ENCODE data around the gene SCAI.
"Not testable (repeated sequence)": the region's sequence is repeated elsewhere in the genome, so short reads cannot be mapped to it uniquely, and the experiment has no call there.

The SCAI gene

DNA sequence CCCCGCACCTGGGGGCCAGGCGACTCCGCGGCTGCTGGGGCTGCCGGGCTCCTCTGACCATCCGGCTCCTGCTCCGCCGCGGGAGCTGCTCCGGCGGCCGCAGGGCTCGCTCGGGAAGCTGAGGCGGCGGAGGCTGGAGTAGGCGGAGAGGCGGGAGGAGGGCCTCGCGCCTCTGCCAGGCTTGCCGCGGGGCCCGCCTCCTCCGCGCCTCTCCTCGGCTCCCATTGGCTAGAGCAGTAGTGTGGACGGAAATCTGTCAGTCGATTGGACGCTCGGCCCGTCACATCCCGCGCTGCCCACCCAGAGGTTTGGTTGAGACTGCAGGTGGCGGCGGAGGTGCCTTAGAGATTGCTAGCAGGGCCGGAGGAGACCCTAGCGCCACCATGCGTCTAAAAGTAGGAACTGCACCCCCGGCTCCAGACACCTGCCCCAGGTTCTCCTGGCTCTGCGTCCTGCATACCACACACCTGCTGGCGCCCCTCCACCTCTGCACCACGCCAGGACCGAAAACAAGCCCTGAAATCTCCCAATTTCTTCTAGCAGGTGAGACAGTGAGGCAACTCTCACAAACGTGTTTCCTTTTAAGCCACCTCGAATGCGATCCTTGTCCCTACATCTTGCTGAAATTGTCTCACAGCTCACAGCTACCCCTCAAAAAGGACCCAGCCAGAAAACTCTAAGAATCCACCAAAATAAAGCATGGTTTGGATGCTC is at the start of gene SCAI:
Gene SCAI (minus strand): TSS at position 152 of the 714 bp plus-strand sequence. CDS start 91 bp downstream, at position 61.
- DNase-seq, result peak; percentile 96

DNA sequence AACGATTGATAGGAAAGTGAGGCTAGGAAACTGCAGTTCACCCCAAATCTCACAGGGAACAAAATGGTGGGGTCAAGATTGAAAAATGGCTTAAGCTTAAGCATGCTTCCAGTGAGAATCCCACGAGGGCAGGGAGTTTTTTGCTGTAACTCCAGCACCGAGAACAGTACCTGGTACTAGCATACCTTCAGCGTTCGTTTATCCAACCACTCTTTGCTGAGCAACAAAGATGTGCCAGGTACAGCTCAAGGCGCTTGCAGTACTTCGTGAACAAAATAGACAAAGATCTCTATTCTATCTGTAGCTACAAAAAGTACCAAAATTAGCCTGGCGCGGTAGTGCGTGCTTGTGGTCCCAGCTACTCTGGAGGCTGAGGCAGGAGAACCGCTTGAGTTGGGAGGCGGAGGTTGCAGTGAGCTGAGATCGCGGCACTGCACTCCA is 47.1 kb upstream of the SCAI start:
- no peak for DNase-seq

DNA sequence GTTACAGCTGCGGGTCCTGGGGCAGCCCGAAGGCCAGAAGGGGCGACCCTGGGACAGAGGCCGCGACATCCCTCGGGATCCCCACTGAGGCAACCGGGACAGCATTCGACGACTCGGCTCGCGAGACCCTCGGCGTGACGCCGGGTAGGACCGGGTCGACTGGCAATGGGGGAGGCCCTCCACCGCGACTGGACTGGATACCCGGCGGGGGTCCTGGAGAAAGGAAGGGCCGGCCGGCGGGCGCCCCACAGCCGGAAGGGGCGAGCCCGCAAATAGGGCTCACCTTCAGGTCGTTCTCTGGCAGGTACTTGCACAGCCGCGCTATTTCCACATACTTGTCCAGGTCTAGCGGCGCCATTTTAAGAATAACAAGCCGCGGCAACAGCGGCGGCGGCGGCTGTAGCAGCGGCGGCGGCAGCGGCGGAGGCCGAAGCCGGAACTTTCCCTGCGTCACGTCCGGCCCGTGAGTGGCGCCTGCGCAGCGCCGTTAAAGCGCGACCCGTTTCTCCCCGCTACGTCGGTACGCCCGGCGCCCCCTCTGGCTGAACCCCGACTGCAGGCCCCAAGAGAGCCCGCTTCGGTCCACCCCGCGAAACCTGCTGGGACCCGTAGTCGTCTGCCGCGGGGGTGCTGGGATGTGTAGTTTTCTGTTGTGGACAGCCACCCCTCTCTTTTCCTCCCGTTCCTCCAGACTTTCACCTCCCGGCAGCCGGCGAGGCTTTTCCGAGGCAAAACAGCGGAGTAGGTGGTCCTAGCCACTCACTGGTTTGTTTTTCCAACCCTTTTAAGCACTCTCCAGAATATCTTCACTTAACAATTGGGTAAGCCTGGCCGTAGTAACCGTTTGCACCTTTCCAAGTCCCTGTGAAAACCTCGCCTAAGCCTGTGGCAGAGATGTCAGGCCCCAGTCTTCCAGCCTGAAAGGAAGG is 46.3 kb upstream of the SCAI start, which contains the start of gene PPP6C:
Gene PPP6C (minus strand): TSS at position 443 of the 929 bp plus-strand sequence. CDS start 85 bp downstream, at position 358.
- peak; percentile 71 to 89 for DNase-seq

DNA sequence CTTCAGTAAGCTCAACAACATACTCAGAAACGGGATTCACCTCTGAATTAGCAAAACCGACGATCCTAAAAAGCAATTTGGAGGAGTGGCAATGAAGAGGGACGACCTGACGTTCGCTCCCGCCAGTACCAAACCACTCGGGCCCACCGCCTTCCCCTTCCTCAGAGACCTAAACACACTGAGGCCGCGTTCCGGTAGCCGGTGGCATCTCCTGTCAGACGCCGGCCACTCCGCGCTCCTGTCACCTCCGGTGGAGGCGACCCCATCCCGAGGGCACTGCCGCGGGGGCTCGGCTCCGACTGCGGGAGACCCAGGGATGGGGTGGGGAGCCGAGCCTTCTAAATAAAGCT is 45.7 kb upstream of the SCAI start:
- DNase-seq, result no peak

DNA sequence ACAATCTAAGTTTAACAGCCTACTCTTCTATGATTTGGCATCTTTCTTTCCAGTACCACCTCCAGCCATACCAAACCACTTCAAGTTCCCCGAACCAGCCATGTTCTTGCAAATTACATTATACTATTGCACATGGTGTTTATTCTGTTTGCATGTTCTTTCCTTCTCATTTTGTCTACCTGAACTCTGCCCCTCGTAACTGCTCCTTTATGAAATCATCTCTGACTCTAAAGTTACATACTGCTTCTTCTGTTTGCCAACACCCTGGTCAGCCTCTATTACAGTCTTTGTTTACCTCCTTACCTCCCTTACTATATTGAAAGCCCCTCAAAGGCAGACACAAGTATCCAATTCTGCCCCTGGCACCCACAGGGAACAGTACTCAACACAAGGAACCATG is 40.2 kb upstream of the SCAI start:
- no peak for DNase-seq

DNA sequence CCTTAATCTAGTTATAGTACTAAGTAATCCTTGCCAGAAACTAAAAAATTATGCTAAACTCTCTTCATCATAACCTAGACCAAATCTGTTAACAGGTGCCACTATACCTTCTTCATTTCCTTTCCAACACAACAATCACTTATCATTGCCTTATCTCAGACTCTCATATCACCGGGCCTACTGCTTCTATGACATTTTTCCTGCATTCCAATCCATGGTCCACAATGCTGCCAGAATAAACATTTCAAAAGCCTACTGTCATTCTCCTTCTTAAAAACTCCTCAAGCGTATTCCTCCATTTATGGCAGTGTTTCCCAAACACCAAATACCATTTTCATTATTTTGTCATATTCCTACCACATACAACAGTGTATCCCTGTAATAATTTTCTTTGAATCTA is 39.7 kb upstream of the SCAI start:
- no peak for DNase-seq

DNA sequence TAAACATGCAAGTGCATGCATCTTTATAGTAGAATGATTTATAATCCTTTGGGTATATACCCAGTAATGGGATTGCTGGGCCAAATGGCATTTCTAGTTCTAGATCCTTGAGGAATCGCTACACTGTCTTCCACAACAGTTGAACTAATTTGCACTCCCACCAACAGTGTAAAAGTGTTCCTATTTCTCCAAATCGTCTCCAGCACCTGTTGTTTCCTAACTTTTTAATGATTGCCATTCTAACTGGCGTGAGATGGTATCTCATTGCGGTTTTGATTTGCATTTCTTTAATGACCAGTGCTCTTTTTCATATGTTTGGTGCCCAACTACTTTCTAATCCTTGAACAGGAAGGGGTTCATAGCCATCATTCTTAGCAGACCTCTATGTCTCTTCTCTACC is 38.4 kb upstream of the SCAI start:
- DNase-seq, result not testable (repeated sequence)

DNA sequence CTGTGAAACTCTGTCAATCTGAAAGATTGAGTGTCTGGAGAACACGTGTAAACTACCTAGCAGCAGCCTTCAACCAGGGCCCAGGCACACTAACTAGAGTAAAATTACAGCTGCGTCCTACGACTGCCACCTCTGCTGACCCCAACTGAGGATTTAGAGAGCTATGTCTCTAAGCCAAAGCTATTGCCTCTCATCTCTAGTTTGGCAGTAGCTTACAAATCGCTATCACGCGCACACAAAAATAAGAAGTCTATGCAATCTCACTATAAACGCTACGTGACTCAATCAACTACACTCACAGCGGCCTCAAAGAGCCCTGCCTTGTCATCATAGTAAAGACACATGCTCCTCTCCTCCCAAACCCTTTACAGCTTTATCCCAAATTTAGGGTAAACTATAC is 37.5 kb upstream of the SCAI start:
- DNase-seq, result no peak

DNA sequence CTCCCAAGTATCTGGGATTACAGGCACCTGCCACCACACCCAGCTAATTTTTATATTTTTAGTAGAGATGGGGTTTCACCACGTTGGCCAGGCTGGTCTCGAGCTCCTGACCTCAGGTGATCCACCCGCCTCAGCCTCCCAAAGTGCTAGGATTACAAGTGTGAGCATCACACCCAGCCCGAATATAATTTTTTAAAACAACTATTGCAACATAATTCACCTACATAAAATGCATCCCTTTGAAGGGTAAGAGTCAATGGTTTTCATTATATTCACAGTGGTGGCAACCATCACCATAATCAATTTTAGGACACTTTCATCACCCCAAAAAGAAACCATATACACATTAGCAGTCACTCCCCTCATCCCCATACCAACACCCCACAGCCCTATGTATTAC is 36.4 kb upstream of the SCAI start:
- not testable (repeated sequence) for DNase-seq

DNA sequence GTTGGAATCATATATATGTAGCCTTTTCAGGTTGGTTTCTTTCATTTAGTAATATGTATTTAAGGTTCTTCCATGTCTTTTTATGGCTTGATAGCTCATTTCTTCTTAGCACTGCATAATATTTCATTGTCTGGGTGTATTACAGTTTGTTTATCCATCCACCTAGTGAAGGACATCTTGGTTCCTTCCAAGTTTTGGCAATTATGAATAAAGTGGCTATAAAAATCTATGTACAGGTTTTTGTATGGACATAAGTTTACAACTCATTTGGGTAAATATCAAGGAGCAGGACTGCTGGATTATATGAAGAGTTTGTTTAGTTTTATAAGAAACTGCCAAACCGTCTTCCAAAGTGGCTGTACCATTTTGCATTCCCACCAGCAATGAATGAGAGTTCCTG is 34.6 kb upstream of the SCAI start:
- no peak for DNase-seq

DNA sequence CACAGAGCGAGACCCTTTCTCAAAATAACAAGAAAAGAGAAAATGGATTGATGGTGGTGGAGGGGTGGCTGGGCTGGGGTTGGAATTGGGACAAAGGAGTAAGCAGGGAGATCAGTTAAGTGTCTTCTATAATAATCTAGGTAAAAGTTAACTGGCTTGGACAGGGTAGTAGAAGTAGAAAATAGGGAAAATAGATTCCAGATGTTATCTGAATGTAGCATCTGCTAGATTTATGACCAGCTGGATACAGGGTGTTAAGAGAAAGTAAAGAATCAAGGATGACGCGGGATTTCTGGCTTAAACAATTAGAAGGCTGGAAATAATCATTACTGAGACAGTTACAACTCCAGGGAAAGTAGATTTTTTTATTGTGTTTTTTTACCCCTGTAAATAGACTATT is 33.3 kb upstream of the SCAI start:
- no peak for DNase-seq

DNA sequence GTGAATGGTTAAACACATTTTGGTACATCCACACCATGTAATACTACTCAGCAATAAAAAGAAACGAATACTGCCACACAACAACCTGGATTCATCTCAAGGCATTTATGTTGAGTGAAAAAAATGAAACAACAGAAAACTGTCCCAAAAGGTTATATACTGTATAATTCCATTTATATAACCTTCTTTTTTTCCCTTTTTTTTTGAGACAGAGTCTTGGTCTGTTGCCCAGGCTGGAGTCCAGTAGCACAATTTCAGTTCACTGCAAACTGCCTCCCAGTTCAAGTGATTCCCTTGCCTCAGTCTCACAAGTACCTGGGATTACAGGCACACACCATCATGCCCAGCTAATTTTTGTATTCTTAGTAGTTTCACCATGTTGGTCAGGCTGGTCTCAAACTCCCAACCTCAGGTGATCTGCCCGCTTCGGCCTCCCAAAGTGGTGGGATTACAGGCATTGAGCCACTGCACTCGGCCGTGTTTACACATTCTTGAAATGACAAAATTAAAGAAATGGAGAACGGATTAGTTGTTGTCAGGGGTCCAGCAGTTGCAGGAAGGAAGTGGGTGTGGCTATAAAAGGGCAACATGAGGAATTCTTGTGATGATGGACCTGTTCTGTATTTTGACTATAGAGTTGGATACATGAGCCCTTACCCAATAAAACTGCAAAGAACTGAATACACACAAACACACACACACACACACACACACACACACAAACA is 28.9 kb upstream of the SCAI start:
- no peak for DNase-seq

DNA sequence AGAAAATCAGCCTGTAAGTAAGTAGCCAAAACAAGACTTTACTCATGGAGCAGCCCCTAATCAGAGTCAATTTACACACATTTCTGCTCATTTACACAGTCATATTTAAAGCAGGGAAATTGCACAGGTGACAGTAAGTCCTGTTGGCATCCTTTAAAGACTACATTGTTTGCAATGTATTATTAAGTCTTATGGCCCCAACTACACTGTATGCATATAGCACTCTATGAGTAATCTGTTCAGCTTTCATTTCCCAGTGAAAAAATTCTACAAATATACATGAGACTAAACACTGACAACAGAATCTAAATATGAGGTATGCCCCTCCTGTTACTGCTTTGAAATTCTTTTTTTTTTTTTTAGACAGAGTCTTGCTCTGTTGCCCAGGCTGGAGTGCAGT is 26.6 kb upstream of the SCAI start:
- no peak for DNase-seq

DNA sequence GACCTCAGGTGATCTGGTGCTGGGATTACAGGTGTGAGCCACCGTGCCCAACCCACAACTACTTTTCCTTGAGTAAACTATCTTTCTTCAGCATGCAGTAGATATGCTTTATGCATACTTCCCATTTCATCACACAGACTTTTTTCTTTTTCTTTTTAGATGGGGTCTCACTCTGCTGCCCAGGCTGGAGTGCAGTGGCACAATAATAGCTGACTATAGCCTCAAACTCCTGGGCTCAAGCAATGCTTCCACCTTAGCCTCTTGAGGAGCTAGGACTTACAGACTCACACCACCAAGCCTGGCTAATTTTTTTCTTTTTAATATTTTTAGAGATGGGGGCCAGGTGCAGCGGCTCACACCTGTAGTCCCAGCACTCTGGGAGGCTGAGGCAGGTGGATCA is 23.4 kb upstream of the SCAI start:
- no peak for DNase-seq

DNA sequence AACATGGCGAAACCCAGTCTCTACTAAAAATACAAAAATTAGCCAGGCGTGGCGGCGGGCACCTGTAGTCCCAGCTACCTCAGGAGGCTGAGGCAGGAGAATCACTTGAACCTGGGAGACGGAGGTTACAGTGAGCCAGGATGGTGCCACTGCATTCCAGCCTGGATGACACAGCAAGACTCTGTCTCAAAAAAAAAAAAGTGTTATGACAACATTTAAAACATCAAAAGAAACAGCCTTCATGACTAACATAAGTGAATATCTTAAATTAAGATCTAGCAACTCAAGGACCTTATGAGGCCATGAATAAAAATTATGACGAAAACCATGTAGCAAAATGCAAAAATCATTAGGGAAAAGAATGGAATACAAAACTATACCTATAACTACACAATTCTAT is 19.6 kb upstream of the SCAI start:
- not testable (repeated sequence) for DNase-seq

DNA sequence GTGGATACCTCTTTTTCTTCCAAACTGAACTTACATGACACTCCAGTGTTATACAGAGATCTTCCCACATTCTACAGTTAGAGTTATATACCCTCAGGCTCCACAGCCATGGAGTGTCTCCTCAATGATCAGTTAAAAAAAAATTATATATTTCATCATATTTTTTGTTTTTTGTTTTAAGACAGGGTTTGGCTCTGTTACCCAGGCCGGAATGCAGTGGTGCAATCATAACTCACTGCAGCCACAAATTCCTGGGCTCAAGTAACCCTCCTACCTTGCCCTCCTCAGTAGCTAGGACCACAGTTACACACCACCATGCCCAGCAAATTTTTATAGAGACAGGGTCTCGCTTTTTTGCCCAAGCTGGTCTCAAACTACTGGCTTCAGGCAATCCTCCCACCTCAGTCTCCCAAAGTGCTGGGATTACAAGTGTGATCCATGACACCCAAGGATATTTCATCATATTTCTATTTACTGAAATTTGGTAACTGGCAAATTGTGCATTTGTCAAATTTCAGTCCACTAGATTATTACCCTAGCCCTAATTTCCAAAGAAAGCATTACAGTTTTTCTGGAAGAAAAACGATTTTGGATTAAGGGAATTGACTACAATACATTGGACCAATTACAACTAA is 18.1 kb upstream of the SCAI start:
- no peak for DNase-seq

DNA sequence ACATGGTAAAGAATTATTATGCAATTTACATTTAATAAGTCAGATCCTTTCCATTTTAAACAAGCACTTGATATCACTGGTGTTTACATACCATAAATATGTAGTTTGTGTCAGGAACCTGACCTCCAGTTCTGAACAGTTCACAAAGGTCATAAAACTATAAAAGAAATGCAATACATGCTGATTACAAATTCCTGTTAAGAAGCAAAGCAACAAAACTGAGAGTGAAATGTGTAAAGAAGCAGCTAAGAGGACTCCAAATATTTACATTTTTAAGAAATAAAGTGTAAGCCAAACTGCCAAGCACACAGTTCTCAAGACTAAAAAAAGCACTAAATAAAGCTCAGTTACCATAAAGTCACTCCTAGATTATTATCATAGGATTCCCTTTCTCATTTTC is 17.4 kb upstream of the SCAI start:
- DNase-seq, result no peak

DNA sequence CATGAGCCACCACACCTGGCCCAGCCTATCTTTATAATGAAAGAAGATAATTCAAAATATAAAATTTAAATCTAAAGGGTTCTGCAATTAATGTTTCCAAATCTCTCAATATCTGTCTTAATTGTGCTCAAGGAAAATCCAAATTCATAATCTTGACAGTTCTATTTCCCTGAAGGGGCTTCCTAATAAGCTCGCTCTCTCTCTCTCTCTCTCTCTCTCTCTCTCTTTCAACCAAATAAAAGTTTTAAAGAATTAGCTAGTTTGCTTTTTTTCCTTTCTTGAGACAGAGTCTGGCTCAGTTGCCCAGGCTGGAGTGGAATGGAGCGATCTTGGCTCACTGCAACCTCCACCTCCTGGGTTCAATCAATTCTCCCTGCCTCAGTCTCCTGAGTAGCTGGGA is 13.2 kb upstream of the SCAI start:
- DNase-seq, result no peak

DNA sequence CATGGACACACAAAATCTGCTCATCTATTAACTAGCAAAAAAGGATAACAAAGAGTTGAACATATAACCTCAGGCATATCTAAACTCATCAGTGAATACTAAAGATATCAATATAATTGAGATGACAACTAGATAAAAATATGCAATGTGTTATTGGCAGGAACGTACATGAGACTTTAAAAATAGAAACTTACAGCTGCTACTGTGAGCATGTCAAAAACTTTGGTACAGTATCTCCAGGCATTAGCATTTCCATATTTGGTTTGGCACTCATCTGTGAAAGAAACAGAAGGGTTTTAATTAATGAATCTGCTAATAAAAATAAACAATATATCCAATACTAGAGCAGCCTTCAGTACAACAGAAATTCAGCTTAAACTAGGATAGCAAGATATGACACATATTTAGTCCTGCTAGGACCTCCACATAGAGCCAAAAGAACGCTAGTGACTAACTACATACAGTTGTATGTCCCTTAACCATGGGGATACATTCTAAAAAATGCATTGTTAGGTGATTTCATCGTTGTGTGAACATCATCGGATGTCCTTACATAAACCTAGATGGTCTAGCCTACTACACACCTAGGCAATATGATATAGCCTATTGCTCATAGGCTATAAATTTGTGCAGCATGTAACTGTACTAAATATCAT is 10.5 kb upstream of the SCAI start:
- no peak for DNase-seq

DNA sequence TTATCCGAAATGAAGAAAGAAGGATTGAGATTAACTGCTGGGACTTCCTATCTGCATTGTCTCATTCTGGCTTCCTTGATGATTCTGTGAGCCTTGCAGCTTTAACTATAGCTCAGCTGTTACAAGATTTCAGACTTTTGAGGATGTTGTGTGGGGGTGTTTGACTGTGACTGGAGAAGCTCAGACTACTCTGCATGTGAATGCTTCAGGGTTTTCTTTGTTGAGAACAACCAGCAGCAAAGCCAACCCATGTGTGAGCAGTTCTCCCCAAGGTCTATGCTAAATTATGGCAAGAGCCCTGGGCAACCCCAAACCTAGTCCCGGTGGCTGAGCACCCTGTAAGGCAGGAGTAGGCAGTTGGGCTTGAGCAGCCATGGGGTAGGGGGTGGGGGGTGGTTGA is 8.4 kb upstream of the SCAI start:
- no peak for DNase-seq

DNA sequence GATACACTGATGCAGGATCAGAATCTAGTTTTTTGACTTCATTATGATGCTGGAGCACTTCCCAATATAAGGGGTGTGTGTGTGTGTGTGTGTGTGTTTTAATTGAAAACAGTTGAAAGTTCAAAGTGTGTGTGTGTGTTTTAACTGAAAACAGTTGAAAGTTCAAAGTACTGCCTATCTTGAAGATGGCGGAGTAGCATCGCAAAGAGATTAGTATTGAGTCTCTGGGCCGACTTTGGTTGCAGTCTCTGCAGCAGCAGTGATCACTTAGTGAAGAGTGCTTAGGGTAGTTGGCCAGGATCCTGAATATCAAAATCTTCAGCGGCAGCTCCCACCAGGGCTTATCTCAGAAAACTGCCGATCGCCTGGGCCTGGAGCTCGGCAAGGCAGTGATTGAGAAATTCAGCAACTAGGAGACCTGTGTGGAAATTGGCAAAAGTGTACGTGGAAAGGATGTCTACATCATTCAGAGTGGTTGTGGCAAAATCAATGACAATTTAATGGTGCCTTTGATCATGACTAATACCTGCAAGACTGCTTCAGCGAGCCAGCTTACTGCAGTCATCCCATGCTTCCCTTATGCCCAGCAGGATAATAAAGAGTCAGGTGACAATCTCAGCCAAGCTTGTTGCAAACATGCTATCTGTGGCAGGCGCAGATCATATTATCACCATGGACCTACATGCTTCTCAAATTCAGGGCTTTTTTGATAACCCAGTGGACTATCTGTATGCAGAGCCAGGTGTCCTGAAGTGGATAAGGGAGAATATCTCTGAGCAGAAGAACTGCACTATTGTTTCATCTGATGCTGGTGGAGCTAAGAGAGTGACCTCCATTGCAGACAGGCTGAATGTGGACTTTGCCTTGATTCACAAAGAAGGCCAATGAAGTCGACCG is 7.3 kb upstream of the SCAI start:
- no peak for DNase-seq
